Islet of Langerhans (tissue), 1 donor: Measurements from ENCODE around the gene CRYAB.

ENCODE experiments used
- FAIRE-seq: peaks from one replicate; lab custom pipeline; 2011; peaks lifted over from hg19 to GRCh38; lab: Jason Lieb, UNC

Gene CRYAB, protein sequence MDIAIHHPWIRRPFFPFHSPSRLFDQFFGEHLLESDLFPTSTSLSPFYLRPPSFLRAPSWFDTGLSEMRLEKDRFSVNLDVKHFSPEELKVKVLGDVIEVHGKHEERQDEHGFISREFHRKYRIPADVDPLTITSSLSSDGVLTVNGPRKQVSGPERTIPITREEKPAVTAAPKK

DNA sequence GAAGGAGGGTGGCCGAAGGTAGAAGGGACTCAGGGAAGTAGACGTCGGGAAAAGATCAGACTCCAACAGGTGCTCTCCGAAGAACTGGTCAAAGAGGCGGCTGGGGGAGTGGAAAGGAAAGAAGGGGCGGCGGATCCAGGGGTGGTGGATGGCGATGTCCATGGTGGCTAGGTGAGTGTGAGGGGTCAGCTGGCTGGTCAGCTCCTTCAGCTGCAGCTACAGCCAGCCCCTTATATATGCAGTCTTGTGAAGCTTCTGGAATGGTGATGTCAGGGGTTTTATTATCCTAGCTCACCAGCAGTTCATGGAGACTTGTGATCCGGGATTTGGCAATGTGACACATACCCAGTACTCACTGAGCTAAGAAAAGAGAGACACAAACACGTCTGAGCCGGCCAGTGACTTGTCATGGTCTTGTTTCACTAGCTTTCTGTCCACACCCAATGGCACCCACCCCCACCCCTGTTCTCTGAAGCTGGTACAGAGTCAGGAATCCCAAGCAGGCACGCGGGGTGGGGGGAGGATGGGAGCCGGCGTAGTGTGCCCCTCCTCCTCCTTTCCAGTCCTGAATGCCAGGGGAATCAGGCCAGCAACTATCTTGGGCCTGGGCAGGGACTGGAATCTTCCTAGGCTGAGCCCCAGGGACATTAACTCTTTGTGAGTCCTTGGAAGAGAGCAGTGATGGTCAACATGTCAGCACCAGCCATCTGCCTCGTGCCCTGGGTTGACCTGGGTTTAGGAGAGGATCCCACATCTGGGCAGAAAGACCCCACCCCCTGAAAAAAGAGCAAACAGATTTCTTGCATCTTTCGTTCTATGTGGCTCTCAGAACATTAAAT is at the start of gene CRYAB:
CRYAB (minus strand) TSS at position 208 of the 839 bp plus-strand sequence; CDS start at position 162, 46 bp downstream.
- FAIRE-seq: no peak

DNA sequence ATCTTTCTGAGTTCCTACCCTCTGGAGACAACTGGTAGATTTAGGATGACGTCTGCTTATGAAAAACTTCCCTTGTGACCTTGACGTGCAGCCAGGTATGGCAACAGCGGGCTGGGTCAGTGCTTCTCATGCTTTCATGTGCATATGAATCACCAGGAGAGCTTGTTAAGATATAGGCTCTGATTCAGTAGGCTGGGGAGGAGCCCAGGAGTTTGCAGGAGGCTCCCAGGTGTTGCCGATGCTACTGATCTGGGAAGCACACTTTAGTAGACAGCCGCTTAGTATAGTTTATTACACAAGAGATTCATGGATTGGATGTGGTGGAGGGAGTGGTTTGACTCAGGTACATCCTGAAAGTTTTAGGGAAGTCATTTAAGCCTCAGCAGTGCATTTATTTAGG is 49.3 kb upstream of the CRYAB start:
- no peak for FAIRE-seq

DNA sequence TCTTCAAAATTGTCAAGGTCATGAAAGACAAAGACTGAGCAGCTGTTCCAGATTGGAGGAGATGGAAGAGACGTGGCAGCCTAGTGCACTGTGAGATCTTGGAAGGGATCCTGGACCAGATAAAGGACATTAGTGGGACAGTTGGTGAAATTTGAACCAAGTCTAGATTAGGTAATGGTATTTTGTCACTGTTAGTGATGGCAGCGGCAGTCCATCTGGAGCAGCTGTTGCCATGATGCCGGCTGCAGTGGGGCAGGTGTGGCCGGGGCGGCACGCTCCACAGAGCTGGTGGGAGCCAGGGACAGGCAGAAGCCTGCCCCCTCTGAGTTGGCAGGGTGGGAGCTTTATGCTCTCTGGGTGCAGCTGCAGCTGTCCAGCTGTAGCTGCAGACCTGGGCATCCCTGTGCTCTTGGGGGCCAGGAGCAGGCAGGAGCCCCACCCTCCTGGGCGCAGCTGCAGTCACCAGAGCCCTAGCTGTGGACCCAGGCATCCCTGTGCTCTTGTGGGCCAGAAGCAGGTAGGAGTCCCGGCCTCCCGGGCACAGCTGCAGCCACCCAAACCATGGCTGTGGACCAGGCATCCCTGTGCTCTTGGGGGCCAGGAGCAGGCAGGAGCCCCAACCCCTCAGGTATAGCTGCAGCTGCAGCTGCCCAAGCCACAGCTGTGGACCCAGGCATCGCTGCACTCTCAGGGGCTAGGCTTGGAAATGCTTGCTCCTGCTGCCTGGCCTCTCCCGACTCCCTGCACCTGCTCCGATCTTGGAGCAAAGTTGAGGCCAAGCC is 46.3 kb upstream of the CRYAB start:
- FAIRE-seq: no peak

DNA sequence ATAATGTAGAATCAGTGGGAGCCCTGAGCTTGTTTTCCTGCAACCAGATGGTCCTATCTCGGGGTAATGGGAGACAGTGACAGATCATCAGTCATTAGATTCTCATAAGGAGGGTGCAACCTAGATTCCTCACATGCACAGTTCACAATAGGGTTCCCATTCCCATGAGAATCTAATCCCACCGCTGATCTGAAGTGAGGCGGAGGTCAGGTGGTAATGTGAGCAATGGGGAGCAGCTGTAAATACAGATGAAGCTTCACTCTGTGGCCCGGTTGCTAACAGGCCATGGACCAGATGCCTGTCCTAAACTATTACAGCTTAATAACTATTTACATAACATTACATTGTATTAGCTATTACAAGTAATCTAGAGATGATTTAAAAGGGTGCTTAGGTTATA is 42.6 kb upstream of the CRYAB start:
- FAIRE-seq: no peak

DNA sequence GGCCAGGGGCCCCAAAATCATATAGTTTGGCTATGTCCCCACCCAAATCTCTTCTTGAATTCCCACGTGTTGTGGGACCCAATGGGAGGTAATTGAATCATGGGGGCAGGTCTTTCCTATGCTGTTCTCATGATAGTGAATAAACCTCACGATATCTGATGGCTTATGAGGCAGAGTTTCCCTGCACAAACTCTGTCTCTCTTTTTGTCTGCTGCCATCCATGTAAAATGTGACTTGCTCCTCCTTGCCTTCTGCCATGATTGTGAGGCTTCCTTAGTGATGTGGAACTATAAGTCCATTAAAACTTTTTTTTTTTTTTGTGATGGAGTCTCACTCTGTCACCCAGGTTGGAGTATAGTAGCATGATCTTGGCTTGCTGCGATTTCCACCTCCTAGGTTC is 40.0 kb upstream of the CRYAB start:
- no peak for FAIRE-seq

DNA sequence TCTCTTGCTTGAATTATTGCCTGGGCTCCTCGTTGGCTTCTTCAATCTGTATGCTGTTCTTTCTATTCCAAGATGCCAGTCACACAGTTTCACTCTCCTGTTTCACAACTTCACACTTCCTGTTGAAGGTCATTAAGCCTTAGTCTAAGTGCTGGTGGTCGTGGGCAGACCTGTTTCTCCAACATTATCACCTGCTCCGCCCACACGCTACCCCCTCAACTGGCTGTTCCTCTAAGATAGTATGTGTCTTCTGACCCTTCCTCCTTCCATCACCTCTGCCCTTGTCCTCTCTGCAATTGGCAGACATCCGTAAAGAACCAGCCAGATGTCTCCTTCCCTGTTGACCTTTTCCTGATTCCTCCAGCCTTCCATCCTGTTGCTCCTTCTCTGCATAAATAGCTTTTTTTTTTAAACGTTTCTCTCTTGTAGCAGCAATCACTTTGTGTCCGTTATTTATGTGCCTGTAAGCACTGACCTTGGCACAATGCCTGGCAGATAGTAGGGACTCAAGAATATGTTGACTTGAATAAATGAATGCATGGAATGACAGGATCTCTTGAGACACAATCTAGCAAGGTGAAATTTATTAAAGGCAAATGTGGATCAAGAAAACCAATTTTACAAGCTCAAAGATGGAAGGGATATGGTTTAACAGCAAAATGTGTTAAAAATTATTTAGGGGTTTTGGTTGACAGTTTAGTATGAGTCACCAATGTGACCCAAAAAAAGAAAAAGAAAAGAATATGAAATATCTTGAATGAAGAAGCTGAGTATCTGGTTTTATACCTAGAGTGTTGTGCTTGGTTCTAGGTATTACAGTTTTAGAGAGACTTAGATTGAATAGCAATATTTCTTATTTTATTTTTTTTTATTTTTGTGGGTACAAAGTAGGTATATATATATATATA is 38.2 kb upstream of the CRYAB start:
- no peak for FAIRE-seq

DNA sequence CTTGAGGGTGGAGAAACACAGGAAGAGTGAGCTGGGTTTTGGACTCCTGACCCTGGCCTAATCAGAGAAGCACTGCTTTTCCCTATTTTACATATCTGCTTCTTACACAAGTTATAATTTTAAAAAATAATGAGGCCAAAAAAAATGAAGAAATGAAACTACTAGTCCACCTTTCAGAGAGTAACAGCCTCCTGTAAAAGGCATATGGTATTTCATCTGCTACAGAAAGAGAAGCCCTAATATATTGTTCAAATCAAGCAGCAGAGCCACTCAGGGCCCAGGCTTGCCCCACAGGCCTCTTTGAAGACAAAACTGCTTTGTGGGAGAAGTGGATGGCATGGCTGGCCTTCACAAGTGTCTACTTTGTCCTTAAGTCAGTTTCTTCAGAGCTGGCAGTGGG is 35.6 kb upstream of the CRYAB start:
- no peak for FAIRE-seq

DNA sequence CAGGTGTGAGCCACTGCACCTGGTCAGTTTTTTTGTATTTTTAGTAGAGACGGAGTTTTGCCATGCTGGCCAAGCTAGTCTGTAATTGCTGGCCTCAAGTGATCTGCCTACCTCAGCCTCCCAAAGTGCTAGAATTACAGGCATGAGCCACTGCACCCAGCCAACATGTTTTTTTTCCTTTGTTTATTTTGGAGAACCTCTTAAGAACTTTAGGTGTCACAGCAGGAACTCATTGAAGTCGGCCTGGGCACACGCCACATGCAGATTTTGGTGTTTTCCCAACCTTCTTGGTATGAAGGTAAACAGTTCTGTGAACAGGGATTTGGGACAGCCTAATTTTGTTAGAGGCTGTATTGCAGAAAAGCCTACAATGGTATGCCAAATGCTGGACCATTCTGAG is 34.9 kb upstream of the CRYAB start:
- FAIRE-seq: no peak

DNA sequence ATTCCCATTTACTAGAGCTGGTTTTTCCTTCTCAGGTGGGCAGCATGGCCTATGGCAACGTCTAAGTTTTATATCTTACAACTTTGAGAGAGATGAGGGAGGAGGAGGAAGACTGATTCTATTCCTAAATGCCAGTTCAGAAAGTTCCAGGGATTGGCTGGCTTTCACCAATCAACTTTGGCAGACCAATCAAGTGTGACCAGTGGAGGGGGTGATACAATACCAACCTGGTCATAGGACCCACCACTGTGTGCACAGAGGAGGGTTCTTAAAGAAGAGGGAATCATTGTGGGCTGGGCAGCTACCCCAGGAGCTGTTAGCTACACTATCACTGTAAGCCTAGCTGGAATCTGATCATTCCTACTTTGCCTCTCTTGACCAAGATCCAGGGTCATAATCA is 33.6 kb upstream of the CRYAB start:
- FAIRE-seq: no peak

DNA sequence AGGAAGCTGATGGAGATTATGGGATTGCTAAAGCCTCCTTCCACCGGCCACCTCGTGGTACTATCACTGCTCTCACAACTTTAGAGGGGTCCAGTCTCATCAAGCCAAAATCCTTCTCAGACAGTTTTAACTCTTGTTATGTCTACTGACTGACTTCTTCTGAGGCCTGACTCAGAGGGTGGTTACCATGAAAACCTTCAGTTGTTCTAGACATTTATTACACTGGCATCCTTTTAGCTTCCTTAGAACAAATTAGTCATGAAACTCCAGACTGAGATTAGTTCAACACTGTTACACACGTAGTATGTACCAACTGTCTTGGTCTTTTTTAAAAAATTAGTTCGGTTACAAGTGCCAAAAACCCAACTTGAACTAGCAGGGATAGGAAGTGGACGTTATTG is 33.1 kb upstream of the CRYAB start:
- FAIRE-seq: no peak

DNA sequence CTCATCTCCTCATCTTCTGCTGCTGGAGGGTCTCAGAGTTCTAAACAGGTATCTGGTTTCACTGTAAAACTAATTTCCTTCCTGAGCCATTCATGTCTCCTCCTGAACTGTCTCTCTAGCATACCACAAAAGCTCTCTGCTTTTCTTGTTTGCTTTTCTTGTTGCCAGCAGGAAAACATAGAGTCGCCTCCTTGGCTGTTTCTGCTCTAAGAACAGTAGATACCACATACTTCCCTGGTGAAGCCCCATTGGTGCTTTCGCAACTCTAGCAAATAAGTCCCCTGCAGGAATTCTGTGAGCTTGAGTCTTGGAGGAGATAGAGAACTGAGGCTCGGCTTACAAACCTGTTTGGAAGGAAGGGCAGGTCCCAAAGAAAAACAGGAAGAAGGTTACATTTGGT is 32.6 kb upstream of the CRYAB start:
- no peak for FAIRE-seq

DNA sequence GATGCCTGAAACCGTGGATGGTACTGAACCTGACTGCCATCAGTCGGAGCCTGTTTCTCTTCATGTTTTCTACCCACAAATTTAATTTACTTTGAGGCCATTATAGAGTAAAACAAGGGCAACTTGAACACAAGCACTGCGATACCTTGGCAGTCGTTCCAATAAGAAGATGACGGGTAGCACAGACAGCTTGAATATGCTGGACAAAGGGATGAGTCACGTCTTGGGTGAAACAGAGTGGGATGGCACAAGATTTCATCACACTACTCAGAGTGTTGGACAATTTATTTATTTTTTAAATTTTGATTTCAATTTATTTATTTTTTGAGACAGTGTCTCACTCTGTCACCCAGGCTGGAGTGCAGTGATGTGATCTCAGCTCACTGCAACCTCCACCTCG is 31.3 kb upstream of the CRYAB start:
- FAIRE-seq: no peak

DNA sequence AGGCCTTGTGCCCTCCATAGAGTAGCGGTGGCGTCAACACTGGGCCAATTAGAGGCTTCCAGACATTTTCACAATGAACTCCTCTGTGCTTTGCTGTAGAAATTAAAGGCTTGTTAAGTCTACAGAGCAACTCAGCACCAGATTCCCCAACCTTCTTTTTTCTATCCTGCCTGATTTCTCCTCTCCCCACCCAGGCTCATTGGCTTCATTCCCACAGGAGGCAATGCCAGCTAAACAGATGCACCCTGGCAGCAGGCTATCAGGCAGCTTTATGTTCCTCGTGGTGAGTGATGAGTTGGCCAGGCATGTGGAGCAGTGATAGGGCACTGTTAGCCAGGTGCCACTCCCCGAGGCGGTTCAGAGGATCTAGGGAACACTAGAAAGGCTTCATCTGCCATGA is 30.4 kb upstream of the CRYAB start:
- no peak for FAIRE-seq

DNA sequence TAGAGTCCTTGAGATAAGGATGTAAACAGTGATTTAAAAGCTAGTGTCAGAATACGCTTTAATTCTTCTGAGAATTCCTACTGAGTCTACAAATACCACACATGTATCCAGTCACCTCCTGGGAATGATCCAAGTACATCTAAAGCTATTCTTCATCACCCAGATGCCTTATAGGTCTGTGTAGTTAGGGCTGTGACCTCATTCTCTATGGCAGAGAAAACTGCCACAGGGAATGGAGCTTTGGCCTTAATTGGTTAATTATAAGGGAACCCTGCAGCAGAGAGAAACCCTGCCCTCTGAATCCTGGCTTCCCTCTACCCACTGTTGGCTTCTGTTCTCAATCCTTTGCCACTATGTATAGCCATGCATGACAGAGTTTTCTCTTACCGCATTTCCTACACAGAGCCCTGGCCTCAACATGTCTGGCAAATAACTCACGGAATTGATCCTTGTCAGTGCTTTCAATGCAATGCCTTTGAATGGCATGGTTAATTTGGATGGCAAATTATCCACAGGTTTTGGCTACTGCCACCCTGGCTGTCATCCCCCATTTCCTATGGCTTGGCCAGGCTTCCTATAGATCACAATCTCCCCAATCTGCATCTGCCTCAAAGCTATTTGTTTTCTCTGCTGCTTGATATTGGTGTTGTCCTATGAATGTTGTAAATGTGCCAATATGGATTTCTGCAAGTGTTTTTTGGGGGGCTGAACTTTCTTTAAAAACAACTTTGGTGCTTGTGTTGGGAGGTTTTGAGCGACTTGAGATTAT is 28.4 kb upstream of the CRYAB start:
- FAIRE-seq: no peak

DNA sequence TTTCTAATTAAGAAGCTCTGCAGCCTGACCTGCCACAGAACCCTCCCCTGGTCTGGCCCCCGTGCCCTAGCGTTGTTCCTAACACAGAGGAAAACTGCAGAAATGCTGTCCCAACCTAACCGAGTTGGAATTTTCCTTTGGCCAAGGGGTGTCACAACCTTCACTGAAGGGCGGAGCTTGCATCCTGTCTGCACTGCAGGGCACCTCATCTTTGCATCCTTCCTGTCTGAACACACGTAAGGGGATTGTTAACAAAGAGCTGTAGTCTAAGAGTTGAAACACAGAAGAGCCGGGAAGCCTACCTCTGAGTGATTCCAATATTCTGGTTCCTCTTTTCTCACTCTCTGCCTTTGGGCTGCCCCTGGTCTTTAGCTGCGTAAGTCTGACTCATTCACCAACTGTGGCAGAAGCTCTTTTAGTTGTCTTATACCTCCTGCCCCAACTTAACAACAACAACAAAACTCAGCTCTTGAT is 27.2 kb upstream of the CRYAB start:
- FAIRE-seq: no peak

DNA sequence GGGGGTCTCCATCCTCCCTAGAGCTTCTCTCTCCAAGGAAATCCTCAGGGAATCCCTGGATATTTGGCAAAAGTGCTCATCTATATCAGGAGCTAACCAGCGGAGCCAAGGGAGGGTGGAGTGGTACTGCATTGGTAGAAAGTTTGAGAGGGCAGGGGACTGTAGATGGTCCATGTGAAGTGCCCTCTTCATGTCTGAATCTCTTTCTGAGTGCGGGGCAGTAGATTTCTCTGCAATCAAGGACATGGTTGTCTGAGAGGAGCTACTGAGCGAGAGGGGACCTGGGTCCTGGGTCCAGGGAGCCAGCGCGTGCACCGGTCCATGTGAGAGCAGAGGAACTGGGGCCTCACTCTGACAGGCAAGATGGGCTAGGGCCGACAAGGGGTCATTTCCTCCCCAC is 26.3 kb upstream of the CRYAB start:
- FAIRE-seq: no peak

DNA sequence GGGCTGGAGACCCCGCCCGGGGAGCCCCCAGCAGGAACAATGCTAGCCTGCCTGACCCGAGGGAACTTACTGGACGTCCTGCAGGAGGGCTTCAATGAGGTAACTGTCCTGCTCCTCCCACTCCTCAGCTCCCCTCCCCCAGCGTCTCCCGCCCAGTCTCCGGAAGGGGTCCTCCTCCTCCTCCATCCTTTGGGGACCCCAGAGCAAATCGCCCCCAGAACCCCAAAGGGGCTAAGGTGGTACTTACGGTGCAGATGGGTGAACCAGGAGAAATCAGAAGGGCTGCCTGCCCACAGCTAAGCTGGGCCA is 25.8 kb upstream of the CRYAB start:
- FAIRE-seq: no peak

DNA sequence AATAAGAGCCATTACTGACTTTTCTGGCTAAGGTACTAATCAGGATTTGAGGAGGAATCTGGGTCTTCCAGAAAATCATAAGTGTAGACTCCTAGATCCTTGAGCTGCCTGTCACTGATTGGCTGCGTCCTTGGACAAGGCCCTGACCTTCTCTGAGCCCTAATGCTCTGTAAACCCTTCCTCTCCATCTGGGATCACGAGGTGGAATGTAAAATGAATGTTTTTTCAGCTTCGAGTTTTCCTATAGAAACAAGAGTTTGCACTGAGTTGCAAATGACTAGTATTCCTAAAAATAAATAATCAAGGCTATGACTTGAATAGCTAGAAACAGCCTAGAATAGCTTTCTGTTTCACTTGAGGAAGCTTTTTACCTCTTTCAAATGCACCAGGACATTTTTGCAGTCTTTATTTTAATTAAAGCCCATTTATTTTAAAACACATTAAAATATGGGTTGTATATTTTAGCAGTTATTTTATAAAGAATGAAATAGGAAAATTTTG is 24.5 kb upstream of the CRYAB start:
- no peak for FAIRE-seq

DNA sequence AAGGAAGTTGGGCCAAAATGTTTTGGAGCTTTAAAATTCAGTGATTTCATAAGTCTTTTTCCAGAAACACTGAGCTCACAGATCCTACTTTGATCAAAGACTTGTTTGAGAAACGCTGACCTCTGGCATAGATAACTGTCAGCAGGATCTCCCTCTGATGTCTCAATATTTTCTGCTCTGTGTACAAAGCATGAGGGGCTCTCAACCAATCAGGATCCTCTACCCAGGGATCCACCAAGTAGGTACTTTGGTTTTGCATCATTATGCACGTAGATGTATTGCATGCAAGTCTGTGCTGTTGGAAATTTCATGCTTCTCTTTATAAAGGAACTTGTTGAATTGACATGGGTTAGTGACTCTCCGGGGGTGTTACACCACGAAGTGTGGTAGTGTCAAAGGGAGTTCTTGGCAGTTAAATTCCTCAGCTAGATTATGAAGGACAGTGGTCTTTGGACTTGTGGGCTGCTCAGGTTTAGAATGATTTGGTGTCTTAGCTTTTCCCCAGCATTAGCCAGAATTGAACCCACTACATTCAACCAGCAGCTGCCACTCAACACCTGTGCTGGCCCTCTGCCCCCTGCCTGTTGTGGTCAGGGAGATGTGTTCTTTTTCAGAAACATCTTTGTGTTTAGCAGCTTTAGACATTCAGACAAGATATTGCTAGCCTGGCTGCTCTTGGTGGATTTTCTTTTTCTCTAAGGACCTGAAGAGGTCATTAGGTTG is 23.9 kb upstream of the CRYAB start:
- no peak for FAIRE-seq

DNA sequence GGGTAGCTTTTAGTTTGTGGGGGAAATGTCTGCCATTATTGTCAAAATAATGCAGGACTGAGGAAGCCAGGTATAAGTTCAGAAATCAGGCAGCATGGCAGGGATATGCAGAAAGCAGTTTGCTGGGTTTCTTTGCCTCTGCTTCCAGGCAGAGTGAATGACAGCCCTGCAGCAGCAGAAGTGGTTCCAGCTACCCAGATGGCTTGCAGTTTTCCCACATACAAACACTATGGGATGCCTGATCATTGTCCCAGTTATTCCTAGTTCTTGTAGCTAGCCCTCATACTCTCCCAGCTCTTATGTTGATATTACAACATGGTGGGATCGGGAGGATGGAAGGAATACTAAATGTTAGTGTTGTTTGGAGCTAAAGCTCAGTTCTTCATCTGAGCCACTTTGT is 22.7 kb upstream of the CRYAB start:
- FAIRE-seq: no peak

DNA sequence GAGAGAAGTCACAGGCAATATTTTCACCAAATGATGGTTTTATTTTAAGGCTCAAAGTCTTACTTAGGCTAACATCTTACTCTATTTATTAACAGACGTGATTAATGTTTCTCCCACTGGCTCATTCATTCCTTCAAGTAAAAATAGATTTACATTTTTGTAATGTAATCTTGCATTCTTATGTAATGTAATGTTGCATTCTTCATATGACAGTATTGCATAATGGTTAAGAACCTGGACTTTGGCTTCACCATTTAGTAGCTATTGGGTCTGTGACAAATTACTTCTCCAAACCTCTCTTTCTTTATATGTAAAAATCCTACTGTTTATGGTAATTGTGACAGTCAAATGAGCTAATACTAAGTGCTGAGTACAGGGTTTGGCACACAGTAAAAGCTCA is 22.3 kb upstream of the CRYAB start:
- no peak for FAIRE-seq
